AG04449 (cell line): ENCODE measurements around the gene CLCA1.

Experiments used
- CTCF ChIA-PET: fragments of 350-600 bp; formaldehyde crosslinking; extraction: SDS; loops from one replicate; lab custom pipeline; 2021; ENCODE audit warnings: antibody characterized with exemption; lab: Yijun Ruan, JAX
- POLR2A ChIA-PET: fragments of 400-600, 350-600 bp; formaldehyde crosslinking; extraction: SDS; loops from one replicate; lab custom pipeline; 2020; ENCODE audit warnings: antibody characterized with exemption, inconsistent platforms; lab: Yijun Ruan, JAX
- DNase-seq: peaks from one replicate; pipeline ENCODE4 v3.0.0-alpha.2; 2010; ENCODE audit warnings: low read depth, low spot score
- H3K4me3 ChIP-seq: 2 replicates; pipeline ENCODE4 v1.5.1; 2011; ENCODE audit warnings: low read depth, mild to moderate bottlenecking, control low read depth, low read length
- CTCF ChIP-seq: IDR thresholded peaks from one replicate; pipeline ENCODE4 v1.5.1; 2011; ENCODE audit warnings: mild to moderate bottlenecking, moderate library complexity, low read length, control low read depth, inconsistent platforms; ENCODE audit not compliant: insufficient read depth; ENCODE audit errors: missing control alignments

Gene CLCA1

GRCh38 chr1:86530211-86530845 lies 61.6 kb downstream of the CLCA1 start:
- ChIA-PET CTCF (no interaction called here), POLR2A (no interaction called here)
- no peak overlapping the region for H3K4me3 ChIP-seq
- DNase-seq: no peak
- TF ChIP-seq CTCF: no peak

DNA sequence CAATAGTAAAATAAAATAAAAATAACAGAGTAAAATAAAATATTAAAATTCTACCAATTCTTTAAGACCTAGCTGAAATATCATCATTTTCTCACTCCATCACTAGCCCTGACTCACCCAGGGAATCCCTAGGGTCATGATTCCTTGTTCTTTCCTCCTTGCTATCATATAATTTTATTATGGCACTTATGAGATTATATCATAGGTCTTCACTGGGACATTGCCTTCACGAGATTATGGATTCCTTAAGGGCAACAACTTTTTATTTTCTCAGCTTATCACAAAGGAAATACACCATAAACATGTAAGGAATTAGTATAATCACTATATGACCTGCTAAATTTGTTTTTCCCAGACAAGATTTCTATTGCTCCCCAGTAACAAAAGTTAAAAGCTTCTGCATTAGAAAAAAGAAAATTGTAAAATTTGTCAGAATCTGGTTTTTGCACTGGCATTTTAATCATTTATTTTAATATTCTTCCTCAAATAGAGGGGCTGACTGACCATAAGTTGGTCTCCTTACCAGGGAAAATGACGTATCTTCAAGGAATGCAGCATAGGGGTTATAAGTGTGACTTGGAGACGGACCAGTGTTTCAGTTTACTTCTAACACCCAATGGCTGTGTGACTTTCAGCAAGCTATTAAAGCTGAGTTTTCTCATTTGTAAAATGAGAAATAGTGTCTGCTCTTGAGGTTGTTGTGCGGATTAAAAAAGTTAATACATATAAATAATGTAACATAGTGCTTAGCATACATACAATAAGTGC lies 69.4 kb downstream of the CLCA1 start:
- TF ChIP-seq CTCF: no peak
- no peak overlapping the region for H3K4me3 ChIP-seq
- CTCF ChIA-PET: interaction anchor here (1.7 kb wide), 1 partner anchor 64 kb away, joined by 5 read pairs; no protein-coding TSS in a partner anchor
- DNase-seq: no peak
- POLR2A ChIA-PET: interaction anchor here (0.5 kb wide), 1 partner anchor 219 kb away, joined by 3 read pairs; no protein-coding TSS in a partner anchor

GRCh38 chr1:86538775-86539174 lies 70.0 kb downstream of the CLCA1 start:
- ChIA-PET CTCF (no interaction called here), POLR2A (no interaction called here)
- TF ChIP-seq CTCF: no peak
- H3K4me3 ChIP-seq: no peak overlapping the region
- no peak for DNase-seq

GRCh38 chr1:86541859-86542258 lies 73.1 kb downstream of the CLCA1 start:
- CTCF ChIA-PET: interaction anchor here (0.7 to 1.9 kb wide), 2 partner anchors 40 to 162 kb away, joined by 4 to 5 read pairs; no protein-coding TSS in a partner anchor
- POLR2A ChIA-PET: no interaction called here

GRCh38 chr1:86542631-86543030 lies 73.9 kb downstream of the CLCA1 start:
- POLR2A ChIA-PET: no interaction called here

More at GRCh38 chr1:86541859-86542258, 73.1 kb downstream of the CLCA1 start:
- DNase-seq: no peak
- no peak overlapping the region for H3K4me3 ChIP-seq
- no peak for TF ChIP-seq CTCF

More at GRCh38 chr1:86542631-86543030, 73.9 kb downstream of the CLCA1 start:
- no peak for TF ChIP-seq CTCF
- CTCF ChIA-PET: interaction anchor here (0.7 to 1.9 kb wide), 3 partner anchors 41 to 163 kb away, joined by 3 to 5 read pairs (median 4); no protein-coding TSS in a partner anchor
- no peak overlapping the region for H3K4me3 ChIP-seq
- no peak for DNase-seq
